Vagina (tissue), 2 donors: ENCODE results near the gene LIMCH1.

Experiments used
- POLR2A ChIP-seq, 2 donors: fragments of 450-650 bp; IDR thresholded peaks; one replicate each; pipeline ENCODE4 v1.6.1; 2017; ENCODE audit warnings: antibody characterized with exemption in 2 of 2, mild to moderate bottlenecking in 2 of 2, moderate library complexity in 2 of 2
- POLR2AphosphoS5 ChIP-seq, 2 donors: sonication (generic); formaldehyde crosslinking; IDR thresholded peaks; one replicate each; pipeline ENCODE4 v1.9.0; 2017; ENCODE audit warnings: antibody characterized with exemption in 2 of 2, mild to moderate bottlenecking in 2 of 2, low read depth in 1 of 2; ENCODE audit not compliant: insufficient read depth in 1 of 2

DNA sequence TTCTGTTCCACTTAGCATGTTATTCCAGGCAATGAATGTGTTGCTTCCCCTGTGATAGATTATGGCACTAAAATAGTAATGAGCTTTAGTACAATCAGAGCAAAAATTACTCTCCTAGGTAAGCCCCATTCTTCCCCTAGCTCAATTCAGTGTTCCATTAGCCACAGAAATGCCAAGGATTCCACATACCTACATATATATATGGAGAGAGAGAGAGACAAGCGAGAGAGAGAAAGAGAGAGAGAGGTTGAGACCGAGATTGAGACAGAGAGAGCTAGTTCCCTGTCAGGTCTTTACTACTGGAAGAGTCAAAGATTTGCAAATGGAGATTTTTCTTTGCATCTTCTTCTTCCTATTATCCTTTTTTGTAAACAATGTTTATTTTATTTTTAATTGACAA lies 8.7 kb downstream of the LIMCH1 start:
- no peak for TF ChIP-seq POLR2AphosphoS5 (IDR thresholded peaks at IDR 0.05; ENCODE audit: insufficient read depth in 1 of 2, low read depth in 1 of 2)
- TF ChIP-seq POLR2A (IDR thresholded peaks at IDR 0.05), result no peak
